Activated CD8-positive, alpha-beta memory T cell treated with anti-CD3 and anti-CD28 coated beads, Interleukin-2, amount 10 ng/mL, durations not matched to agents 7 days and 5 days (primary cell): ENCODE data around the gene POLDIP2. TPM values are rescaled to one million over a fixed set of nuclear protein-coding genes. Genes with fewer than 3 reads are reported as not detected.
A peak's percentile ranks its signal among the peaks of the same experiment; 100 is the strongest.

Experiments used
- ATAC-seq: fragments of 150-1000 bp; cut with Tn5 transposase; one replicate; pipeline ENCODE4 v1.10.0; 2021; ENCODE audit warnings: moderate library complexity
- CTCF ChIA-PET: fragments of 350-600 bp; sonication (Branson Sonifier 250); formaldehyde crosslinking; loops from one replicate; lab custom pipeline; 2021; ENCODE audit warnings: antibody characterized with exemption; lab: Charles Lee
- DNase-seq: peaks from one replicate; pipeline ENCODE4 v3.0.0-alpha.2; 2020
- H3K27ac Mint-ChIP-seq: one replicate; pipeline ENCODE4 v1.8.0; 2021; ENCODE audit warnings: mild to moderate bottlenecking, mixed read lengths
- H3K27me3 Mint-ChIP-seq: one replicate; pipeline ENCODE4 v1.8.0; 2021; ENCODE audit warnings: mixed read lengths
- H3K36me3 Mint-ChIP-seq: one replicate; pipeline ENCODE4 v1.8.0; 2021; ENCODE audit warnings: mild to moderate bottlenecking, mixed read lengths
- H3K4me1 Mint-ChIP-seq: one replicate; pipeline ENCODE4 v1.8.0; 2021; ENCODE audit warnings: mixed read lengths
- H3K4me3 Mint-ChIP-seq: one replicate; pipeline ENCODE4 v1.8.0; 2021; ENCODE audit warnings: mild to moderate bottlenecking, moderate library complexity, mixed read lengths
- H3K9me3 Mint-ChIP-seq: one replicate; pipeline ENCODE4 v1.8.0; 2022; ENCODE audit warnings: low read depth, mixed read lengths
- total RNA-seq, 2 experiments: library from RNA; stranded (reverse); gene quantifications; one replicate each; pipeline ENCODE4 v1.2.3, GENCODE V29; 2021

The POLDIP2 gene
- total RNA-seq, 2 experiments from 2014 or later = 68.6 to 83.5 TPM

DNA sequence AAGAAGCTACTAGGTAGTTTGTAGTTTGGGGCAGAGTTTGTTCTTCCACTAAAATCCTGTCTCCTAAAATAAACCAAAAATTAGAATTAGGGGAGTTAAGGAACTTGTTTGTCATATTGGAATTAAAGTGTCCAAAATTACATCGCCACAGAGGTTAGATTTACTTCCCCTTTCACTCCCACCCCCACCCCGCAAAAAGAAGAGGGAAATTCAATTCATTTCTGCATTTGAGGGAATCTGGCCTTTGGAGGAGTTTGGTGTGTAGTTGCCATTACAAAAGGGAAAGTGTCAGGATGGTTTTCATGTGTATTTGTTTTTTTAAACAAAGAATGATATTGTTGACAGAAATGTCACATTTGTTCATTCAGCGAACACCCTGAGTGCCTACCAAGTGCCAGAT is 32.5 kb downstream of the POLDIP2 start:
- DNase-seq (no peak), ATAC-seq (no peak)
- Mint-ChIP-seq H3K27ac (no peak overlapping the region), H3K36me3 (peaks cover 34% of the 10 kb centered on the region), H3K9me3 (no peaks in the 10 kb centered on the region), H3K4me3 (no peak overlapping the region), H3K4me1 (peaks cover 53% of the 10 kb centered on the region), H3K27me3 (no peaks in the 10 kb centered on the region)
- CTCF ChIA-PET = no interaction called here

DNA sequence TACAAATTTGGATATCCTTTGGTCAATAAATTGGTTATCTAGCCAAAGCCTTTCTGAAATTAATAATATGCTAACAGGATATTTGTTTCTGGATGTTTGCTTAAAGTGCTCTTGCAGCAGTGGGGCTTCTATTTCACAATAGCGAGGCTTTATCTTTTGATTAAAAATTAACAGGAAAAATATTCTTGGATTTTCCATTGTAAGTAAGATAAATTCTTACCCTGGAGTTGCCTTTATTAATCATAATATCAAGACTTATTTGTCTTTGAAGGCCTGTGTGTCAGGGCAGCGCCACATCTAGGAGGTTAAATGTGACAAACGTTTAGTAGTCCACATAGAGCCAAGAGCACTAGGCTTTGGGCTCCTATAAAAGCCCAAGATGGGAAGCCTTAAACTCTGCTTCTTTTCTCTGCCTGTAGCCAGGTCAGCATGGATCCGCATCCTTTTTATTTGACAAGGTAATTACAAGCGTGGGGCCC is 33.0 kb downstream of the POLDIP2 start:
- peaks cover 54% of the 10 kb centered on the region for H3K4me1 Mint-ChIP-seq
- CTCF ChIA-PET = no interaction called here

DNA sequence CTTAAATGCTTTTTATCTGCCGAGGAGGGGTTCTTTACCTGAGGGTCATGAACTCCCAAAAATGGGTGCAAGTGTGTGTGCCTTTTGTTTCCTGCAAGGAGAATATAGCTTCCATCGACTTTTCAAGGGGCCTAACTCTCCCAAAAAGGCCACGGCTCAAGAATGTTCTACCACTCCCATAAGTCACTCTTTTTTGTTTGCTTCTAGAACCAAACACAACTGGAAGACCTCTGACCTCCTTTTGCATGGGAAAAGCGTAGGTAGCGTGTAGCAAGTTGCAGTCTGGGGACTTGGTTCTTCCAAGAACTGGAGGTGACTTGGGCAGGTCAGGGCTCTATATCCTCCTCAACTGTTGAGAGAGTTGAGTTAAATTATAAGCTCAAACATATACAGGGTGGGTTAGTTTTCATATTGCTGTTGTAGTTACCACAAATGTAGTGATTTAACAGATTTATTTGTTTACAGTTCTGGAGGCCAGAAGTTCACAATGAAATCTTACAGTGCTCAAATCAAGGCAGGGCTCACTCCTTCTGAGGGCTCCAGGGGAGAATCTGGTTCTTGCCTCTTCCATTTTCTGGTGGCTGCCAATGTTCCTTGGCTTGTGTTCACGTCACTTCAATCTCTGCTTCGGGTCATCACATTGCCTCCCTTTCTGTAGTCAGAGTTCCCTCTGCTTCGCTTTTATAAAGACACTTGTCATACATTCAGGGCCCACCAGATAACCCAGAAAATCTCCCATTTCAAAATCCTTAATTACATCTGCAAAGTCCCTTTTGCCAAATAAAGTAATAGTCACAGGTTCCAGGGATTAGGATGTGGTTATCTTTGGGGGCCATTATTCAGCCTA is 36.9 kb downstream of the POLDIP2 start:
- H3K9me3 Mint-ChIP-seq = no peaks in the 10 kb centered on the region
- CTCF ChIA-PET = interaction anchor here (1.7 to 5.2 kb wide), 2 partner anchors 9 to 14 kb away, joined by 3 to 31 read pairs; partner anchors contain the start of genes IFT20 and TNFAIP1
- H3K4me3 Mint-ChIP-seq = peak overlapping the region; percentile 94
- H3K27me3 Mint-ChIP-seq = no peaks in the 10 kb centered on the region
- peaks cover 42% of the 10 kb centered on the region for H3K4me1 Mint-ChIP-seq
- H3K27ac Mint-ChIP-seq = peak overlapping the region; percentile 89
- peaks cover 9% of the 10 kb centered on the region for H3K36me3 Mint-ChIP-seq
- ATAC-seq (no peak), DNase-seq (no peak)

More for the DNA sequence above, 33.0 kb downstream of the POLDIP2 start:
- no peaks in the 10 kb centered on the region for H3K27me3 Mint-ChIP-seq
- peaks cover 34% of the 10 kb centered on the region for H3K36me3 Mint-ChIP-seq
- H3K9me3 Mint-ChIP-seq = no peaks in the 10 kb centered on the region
- no peak overlapping the region for H3K4me3 Mint-ChIP-seq
- DNase-seq = no peak
- no peak for ATAC-seq
- no peak overlapping the region for H3K27ac Mint-ChIP-seq

DNA sequence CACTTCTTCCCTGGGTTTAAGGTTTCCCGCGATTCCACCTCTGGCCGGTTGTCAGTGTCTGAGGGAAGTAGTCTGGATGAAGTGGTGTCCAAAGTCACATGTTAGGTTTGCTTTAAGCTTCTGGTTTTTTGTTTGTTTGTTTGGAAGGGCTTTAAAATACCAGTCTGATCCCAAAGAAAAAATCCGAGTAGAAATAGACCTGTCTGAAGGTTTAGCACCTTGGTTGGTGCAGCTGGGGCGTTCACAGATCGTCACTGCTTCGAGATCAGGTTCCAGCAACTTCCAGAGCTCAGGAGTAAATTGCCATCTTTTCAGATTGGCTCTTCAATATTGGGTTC is 37.8 kb downstream of the POLDIP2 start:
- H3K27me3 Mint-ChIP-seq = no peaks in the 10 kb centered on the region
- H3K4me3 Mint-ChIP-seq = peak overlapping the region; percentile 94
- CTCF ChIA-PET = interaction anchor here (1.7 to 5.2 kb wide), 3 partner anchors 8 to 38 kb away, joined by 3 to 31 read pairs (median 5); partner anchors contain the start of genes IFT20, POLDIP2 and TNFAIP1
- no peak for ATAC-seq
- no peak for DNase-seq
- peaks cover 42% of the 10 kb centered on the region for H3K4me1 Mint-ChIP-seq
- peak overlapping the region; percentile 89 for H3K27ac Mint-ChIP-seq
- H3K36me3 Mint-ChIP-seq = peaks cover 8% of the 10 kb centered on the region
- no peaks in the 10 kb centered on the region for H3K9me3 Mint-ChIP-seq

DNA sequence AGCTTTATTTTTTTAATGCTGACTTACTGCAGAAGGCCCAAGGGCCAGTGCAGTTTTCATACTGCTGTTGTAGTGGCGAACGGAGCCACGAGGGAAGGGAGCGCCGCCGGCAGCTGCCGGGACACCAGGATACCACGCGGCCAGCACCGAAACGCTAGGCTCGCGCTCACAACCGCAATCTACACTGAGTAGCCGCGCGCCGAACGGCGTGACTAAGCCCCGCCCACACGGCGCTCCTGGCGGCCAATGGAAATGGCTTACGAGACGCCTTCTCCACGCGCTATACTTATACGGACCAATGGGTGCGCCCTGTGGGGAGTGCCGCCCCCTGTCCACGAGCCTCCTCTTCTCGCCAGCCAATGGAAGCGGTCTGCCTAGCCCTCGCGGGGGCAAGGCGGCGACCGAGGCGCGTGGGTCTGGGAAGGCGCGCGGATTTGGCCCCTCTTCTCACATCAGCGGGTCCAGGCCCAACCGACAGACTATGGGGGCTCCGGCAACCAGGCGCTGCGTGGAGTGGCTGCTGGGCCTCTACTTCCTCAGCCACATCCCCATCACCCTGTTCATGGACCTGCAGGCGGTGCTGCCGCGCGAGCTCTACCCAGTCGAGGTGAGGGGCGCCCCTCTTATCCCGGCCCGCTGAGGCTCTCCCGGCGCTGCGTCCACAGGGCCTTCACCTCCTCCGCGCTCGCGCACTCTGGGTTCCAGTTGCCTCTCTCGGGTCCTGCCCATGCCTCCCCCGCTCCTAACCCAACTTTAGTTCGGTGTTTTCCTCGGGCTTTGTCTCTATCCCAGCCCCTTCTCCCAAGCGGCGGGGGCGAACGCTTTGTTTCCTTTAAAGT is 38.3 kb downstream of the POLDIP2 start, which contains the start of gene TMEM97:
TSS of gene TMEM97 (plus strand) at position 442 of the 839 bp plus-strand sequence. CDS start at position 482, 40 bp downstream.
- ATAC-seq (peak; percentile 99), DNase-seq (peak; percentile 98)
- peaks cover 42% of the 10 kb centered on the region for H3K4me1 Mint-ChIP-seq
- H3K27ac Mint-ChIP-seq = peak within 1 kb of the TSS; percentile 89
- CTCF ChIA-PET = interaction anchor here (1.0 to 5.2 kb wide), 8 partner anchors 8 to 425 kb away, joined by 3 to 31 read pairs (median 4); partner anchors contain the start of genes IFT20, LYRM9, POLDIP2 and TNFAIP1
- H3K36me3 Mint-ChIP-seq = peaks cover 8% of the 10 kb centered on the region
- peak within 1 kb of the TSS; percentile 94 for H3K4me3 Mint-ChIP-seq
- no peaks in the 10 kb centered on the region for H3K27me3 Mint-ChIP-seq
- no peaks in the 10 kb centered on the region for H3K9me3 Mint-ChIP-seq

DNA sequence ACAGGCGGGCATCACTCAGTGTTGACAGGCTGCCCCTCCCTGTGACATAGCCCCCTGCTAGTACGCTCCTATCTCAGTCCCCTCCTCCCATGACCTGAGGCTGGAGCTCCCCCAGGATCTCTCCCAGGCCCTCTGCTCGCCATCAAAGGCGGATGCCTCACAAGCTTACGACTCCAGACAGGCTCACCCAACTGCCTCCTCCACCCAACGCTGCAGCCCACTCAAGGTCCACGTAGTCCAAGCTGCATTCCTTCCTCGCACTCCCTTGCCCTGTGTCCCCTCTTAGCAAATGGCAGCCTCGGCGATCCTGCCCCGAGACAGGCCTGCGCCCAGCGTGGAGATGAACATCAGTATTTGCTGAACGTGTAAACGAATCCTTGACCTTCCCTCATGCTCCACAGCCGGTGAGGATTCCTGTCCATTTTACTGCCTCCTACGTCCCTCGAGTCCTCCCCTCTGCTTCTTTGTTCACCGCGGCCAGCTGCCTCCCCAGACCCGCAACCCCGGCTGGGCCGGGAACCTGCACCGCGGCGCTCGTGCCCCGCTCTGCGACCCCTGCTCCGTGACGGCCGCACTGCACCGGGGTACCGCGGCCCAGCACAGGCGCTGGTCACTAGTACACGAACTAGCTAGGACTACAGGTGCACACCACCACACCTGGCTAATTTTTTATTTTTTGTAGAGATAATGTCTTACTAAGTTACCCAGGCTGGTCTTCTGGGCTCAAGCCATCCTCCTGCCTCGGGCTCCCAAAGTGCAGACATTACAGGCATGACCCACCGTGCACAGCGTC is 39.2 kb downstream of the POLDIP2 start:
- Mint-ChIP-seq H3K27me3 (peaks cover 2% of the 10 kb centered on the region), H3K4me3 (peak overlapping the region; percentile 94), H3K27ac (peak overlapping the region; percentile 89), H3K4me1 (peaks cover 42% of the 10 kb centered on the region), H3K9me3 (no peaks in the 10 kb centered on the region), H3K36me3 (peaks cover 7% of the 10 kb centered on the region)
- DNase-seq (no peak), ATAC-seq (peak; percentile 3)
- CTCF ChIA-PET = interaction anchor here (0.7 to 5.2 kb wide), 11 partner anchors 9 to 424 kb away, joined by 3 to 31 read pairs (median 3); partner anchors contain the start of genes IFT20, LYRM9, POLDIP2 and TNFAIP1

DNA sequence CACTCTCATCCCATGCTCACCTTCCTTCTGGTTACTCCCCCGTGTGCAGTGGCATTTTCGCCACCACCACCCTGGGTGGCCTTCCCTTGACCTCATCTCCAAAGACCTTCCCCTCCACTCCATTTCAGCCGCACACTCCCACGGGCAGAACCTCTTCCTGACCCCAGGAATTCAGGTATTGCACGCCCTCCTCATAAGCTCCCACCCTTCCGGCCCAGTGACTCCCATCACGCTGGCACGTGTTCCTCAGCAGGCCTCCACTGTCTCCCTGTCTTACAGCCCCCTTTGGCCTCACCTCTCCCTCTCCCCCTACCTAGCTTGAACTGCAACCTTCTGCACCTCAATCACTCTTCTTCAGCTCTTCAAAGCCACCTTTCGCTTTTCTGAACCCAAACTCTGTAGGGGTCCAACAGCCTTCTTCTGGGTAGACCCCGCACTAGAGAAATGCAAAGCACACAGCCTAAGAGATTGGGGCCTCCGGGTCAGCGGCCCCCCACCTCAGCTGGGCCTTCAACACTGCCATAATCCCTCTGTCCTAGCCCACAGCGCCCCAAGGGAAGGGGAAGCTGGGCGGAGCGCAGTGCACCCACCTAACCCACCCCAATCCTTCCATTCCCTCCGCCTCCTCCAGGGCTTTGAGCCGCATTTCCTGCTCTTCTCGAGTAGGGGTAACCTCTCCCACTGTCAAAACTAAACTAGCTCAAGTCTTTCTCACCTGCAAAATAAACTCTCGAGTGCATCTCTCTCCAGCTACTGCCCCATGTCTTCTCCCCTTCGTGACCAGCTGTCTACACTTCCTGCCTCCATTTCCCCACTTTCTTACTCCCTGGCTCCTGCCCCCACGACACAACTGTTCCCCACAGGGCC is 40.0 kb downstream of the POLDIP2 start:
- Mint-ChIP-seq H3K27ac (peak overlapping the region; percentile 89), H3K27me3 (peaks cover 3% of the 10 kb centered on the region), H3K4me1 (peaks cover 35% of the 10 kb centered on the region), H3K36me3 (peaks cover 2% of the 10 kb centered on the region), H3K9me3 (no peaks in the 10 kb centered on the region), H3K4me3 (peak overlapping the region; percentile 94)
- CTCF ChIA-PET = interaction anchor here (0.7 to 5.2 kb wide), 8 partner anchors 8 to 424 kb away, joined by 3 to 31 read pairs (median 4); partner anchors contain the start of genes IFT20, LYRM9, POLDIP2 and TNFAIP1
- no peak for DNase-seq
- no peak for ATAC-seq

DNA sequence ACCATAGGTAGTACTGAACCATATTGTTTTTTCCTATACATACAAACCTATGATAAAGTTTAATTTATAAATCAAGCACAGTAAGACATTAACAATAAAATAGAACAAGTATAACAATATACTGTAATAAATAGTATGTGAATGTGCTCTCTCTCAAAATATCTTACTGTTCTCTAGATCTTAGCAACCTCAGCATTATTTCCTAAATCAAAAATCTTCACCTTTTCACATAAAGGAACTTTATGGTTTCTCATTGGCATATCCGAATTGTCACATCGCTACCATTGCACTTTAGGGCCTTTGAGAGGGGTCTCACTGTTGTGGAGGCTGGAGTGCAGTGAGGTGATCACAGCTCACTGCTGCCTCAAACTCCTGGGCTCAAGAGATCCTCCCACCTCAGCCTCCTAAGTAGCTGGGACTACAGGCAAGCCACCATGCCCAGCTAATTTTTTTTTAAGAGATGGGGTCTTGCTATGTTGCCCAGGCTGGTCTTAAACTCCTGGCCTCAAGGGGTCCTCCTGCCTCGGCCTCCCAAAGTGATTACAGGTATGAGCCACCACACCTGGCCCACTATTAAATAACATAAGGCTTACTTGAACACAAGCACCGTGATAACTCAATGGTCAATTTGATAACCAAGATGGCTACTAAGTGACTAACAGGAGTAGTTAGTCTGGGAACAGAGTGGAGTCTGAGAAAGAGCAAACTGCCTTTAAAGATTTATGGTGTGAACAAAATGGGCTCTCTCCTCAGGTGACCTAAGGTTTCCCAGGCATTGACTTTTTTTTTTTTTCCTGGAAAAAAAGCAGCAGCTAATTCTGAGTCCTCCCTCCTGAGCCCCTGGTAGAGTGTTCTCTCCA is 41.3 kb downstream of the POLDIP2 start:
- DNase-seq (no peak), ATAC-seq (no peak)
- CTCF ChIA-PET = interaction anchor here (2.4 kb wide), 1 partner anchor 422 kb away, joined by 8 read pairs; the partner anchor contains the start of gene LYRM9
- Mint-ChIP-seq H3K36me3 (peaks cover 2% of the 10 kb centered on the region), H3K27ac (no peak overlapping the region), H3K27me3 (peaks cover 3% of the 10 kb centered on the region), H3K9me3 (no peaks in the 10 kb centered on the region), H3K4me3 (no peak overlapping the region), H3K4me1 (peaks cover 25% of the 10 kb centered on the region)

DNA sequence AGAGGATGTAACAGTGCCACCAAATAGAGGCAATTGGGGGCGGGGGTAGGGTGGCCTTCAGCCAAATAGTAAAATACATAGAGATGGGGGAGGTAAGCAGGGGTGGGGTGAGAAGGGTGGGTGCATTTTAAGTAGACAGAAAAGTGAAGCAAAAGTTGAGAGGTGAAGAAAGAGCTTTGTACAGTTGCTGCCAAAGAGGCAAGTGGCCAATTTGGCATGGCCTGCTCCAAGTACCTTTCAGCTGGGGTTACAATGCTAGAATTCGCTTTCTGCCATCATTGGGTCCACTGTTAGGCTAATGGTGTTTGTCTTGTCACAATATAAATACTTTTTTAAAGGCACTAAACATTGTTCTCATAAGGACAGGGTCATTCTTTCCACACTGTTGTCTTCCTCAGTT is 43.5 kb downstream of the POLDIP2 start:
- CTCF ChIA-PET = interaction anchor here (0.9 to 1.1 kb wide), 3 partner anchors 22 to 102 kb away, joined by 3 read pairs; partner anchors contain the start of genes IFT20, SEBOX and TNFAIP1

DNA sequence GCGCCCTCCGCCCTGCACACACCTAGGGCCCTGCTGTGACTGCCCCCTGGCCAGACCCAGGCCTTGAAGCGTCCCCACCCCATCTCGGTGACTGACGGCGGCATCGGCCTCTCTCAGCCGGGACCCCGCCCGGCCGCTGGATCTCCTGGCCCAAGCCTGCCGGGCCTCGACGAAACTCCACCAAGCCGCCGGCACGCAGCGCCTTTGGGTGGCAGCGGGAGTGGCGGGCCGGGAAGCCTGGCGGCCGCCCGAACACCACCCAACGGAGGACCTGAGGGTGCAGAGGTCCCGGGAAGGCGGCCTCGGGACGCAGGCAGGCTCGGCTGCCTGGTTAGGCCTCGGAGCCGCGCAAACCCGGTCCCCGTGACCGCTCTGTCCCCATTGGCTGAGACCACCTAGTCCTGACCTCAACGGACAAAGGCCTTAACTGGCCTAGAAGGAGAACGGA is 50.3 kb downstream of the POLDIP2 start:
- Mint-ChIP-seq H3K27me3 (peaks cover 39% of the 10 kb centered on the region), H3K4me3 (no peak overlapping the region), H3K4me1 (no peaks in the 10 kb centered on the region), H3K36me3 (no peaks in the 10 kb centered on the region), H3K9me3 (no peaks in the 10 kb centered on the region), H3K27ac (no peak overlapping the region)
- DNase-seq (no peak), ATAC-seq (no peak)
- CTCF ChIA-PET = no interaction called here

More for the DNA sequence above, 43.5 kb downstream of the POLDIP2 start:
- no peak overlapping the region for H3K4me3 Mint-ChIP-seq
- H3K36me3 Mint-ChIP-seq = no peaks in the 10 kb centered on the region
- peaks cover 12% of the 10 kb centered on the region for H3K4me1 Mint-ChIP-seq
- DNase-seq (no peak), ATAC-seq (no peak)
- no peak overlapping the region for H3K27ac Mint-ChIP-seq
- no peaks in the 10 kb centered on the region for H3K9me3 Mint-ChIP-seq
- H3K27me3 Mint-ChIP-seq = peaks cover 3% of the 10 kb centered on the region

DNA sequence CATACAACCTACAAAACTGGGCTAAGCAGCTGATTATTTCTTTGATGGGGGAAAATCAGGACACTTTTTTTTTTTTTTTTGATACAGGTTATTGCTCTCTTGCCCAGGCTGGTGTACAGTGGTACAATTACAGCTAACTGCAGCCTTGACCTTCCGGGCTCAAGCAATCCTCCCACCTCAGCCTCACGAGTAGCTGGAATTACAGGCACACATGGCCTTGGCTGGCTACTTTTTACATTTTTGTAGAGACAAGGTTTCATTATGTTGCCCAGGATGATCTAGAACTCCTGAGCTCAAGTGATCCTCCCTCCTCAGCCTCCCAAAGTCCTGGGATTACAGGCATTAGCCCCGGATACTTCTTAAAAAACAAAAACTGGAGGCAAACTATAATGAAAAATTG is 58.9 kb downstream of the POLDIP2 start:
- CTCF ChIA-PET = interaction anchor here (1.5 kb wide), 1 partner anchor 16 kb away, joined by 3 read pairs; no protein-coding TSS in a partner anchor
- Mint-ChIP-seq H3K4me1 (peaks cover 3% of the 10 kb centered on the region), H3K27me3 (peaks cover 17% of the 10 kb centered on the region), H3K4me3 (no peak overlapping the region), H3K27ac (no peak overlapping the region), H3K36me3 (no peaks in the 10 kb centered on the region), H3K9me3 (no peaks in the 10 kb centered on the region)
- no peak for ATAC-seq
- no peak for DNase-seq
